H9 (cell line): Measurements from ENCODE around the gene CARS1. TPM values are rescaled to one million over a fixed set of nuclear protein-coding genes. Genes with fewer than 3 reads are reported as not detected.

Source experiments
- DNase-seq: peaks from one replicate; pipeline ENCODE4 v3.0.0-alpha.2; 2017
- H2AFZ ChIP-seq: one replicate; pipeline ENCODE4 v1.6.1; 2013; ENCODE audit warnings: mild to moderate bottlenecking, low read length, control low read depth, moderate library complexity
- H2AK5ac ChIP-seq: 2 replicates; pipeline ENCODE4 v1.6.1; 2013; ENCODE audit warnings: low read length, control low read depth, mixed read lengths; ENCODE audit not compliant: insufficient read length
- H2BK120ac ChIP-seq: one replicate; pipeline ENCODE4 v1.6.1; 2013; ENCODE audit warnings: low read depth, mild to moderate bottlenecking, low read length, control low read depth, inconsistent platforms; ENCODE audit not compliant: poor library complexity, severe bottlenecking
- H2BK12ac ChIP-seq: 2 replicates; pipeline ENCODE4 v1.6.1; 2013; ENCODE audit warnings: low read length, control low read depth, mixed read lengths, low read depth; ENCODE audit not compliant: insufficient read length
- H2BK15ac ChIP-seq: 2 replicates; pipeline ENCODE4 v1.6.1; 2013; ENCODE audit warnings: low read depth, low read length, control low read depth
- H2BK20ac ChIP-seq: one replicate; pipeline ENCODE4 v1.6.1; 2013; ENCODE audit warnings: low read depth, mild to moderate bottlenecking, low read length, control low read depth, inconsistent platforms; ENCODE audit not compliant: poor library complexity, severe bottlenecking
- H2BK5ac ChIP-seq: 2 replicates; pipeline ENCODE4 v1.6.1; 2013; ENCODE audit warnings: low read length, control low read depth, mixed read lengths; ENCODE audit not compliant: insufficient read length
- H3K14ac ChIP-seq: 2 replicates; pipeline ENCODE4 v1.6.1; 2013; ENCODE audit warnings: low read length, control low read depth; ENCODE audit not compliant: insufficient read depth
- H3K18ac ChIP-seq: 2 replicates; pipeline ENCODE4 v1.6.1; 2013; ENCODE audit warnings: low read depth, mild to moderate bottlenecking, mixed read lengths, low read length, control low read depth; ENCODE audit not compliant: insufficient read length
- H3K23ac ChIP-seq: 2 replicates; pipeline ENCODE4 v1.6.1; 2013; ENCODE audit warnings: low read length, control low read depth, mixed read lengths, low read depth; ENCODE audit not compliant: insufficient read length
- H3K23me2 ChIP-seq: 2 replicates; pipeline ENCODE4 v1.6.1; 2013; ENCODE audit warnings: low read depth, mild to moderate bottlenecking, mixed read lengths, low read length, control low read depth; ENCODE audit not compliant: insufficient read length, poor library complexity, severe bottlenecking
- H3K27ac ChIP-seq: 2 replicates; pipeline ENCODE4 v1.5.1; 2013; ENCODE audit warnings: low read length, control low read depth, mixed read lengths, low read depth; ENCODE audit not compliant: insufficient read length
- H3K27me3 ChIP-seq: 2 replicates; pipeline ENCODE4 v1.6.1; 2013; ENCODE audit warnings: low read length, control low read depth, inconsistent platforms; ENCODE audit not compliant: insufficient read depth
- H3K4ac ChIP-seq: 2 replicates; pipeline ENCODE4 v1.6.1; 2013; ENCODE audit warnings: low read depth, mild to moderate bottlenecking, control low read depth, inconsistent platforms, low read length, moderate library complexity
- H3K4me1 ChIP-seq: 2 replicates; pipeline ENCODE4 v1.6.1; 2013; ENCODE audit warnings: low read length, control low read depth, inconsistent platforms; ENCODE audit not compliant: insufficient read depth
- H3K4me2 ChIP-seq: 2 replicates; pipeline ENCODE4 v1.6.1; 2013; ENCODE audit warnings: low read length, control low read depth, mixed read lengths; ENCODE audit not compliant: insufficient read length, insufficient read depth
- H3K56ac ChIP-seq: 2 replicates; pipeline ENCODE4 v1.6.1; 2013; ENCODE audit warnings: low read depth, mild to moderate bottlenecking, mixed read lengths, low read length, control low read depth; ENCODE audit not compliant: insufficient read length
- H3K79me1 ChIP-seq: 2 replicates; pipeline ENCODE4 v1.6.1; 2013; ENCODE audit warnings: low read depth, mild to moderate bottlenecking, moderate library complexity, low read length, control low read depth, inconsistent platforms; ENCODE audit not compliant: insufficient read depth, poor library complexity, severe bottlenecking
- H3K79me2 ChIP-seq: 2 replicates; pipeline ENCODE4 v1.6.1; 2013; ENCODE audit warnings: low read length, control low read depth, inconsistent platforms; ENCODE audit not compliant: insufficient read depth
- H3K9ac ChIP-seq: 2 replicates; pipeline ENCODE4 v1.6.1; 2013; ENCODE audit warnings: low read length, control low read depth, mixed read lengths; ENCODE audit not compliant: insufficient read length; ENCODE audit errors: extremely low read depth
- H3K9me3 ChIP-seq: one replicate; pipeline ENCODE4 v1.6.1; 2013; ENCODE audit warnings: low read depth, low read length, inconsistent platforms; ENCODE audit not compliant: control insufficient read depth
- H3T11ph ChIP-seq: one replicate; pipeline ENCODE4 v1.6.1; 2013; ENCODE audit warnings: mild to moderate bottlenecking, low read length, control low read depth, inconsistent platforms
- H4K20me1 ChIP-seq: one replicate; pipeline ENCODE4 v1.6.1; 2013; ENCODE audit not compliant: control insufficient read depth, insufficient read length, insufficient read depth
- H4K5ac ChIP-seq: 2 replicates; pipeline ENCODE4 v1.6.1; 2013; ENCODE audit warnings: low read depth, mild to moderate bottlenecking, mixed read lengths, low read length, control low read depth; ENCODE audit not compliant: insufficient read length
- H4K8ac ChIP-seq: replicated peaks from 2 replicates; pipeline ENCODE4 v1.6.1; 2013; ENCODE audit warnings: low read length, control low read depth, mixed read lengths, low read depth; ENCODE audit not compliant: insufficient read length
- H4K91ac ChIP-seq: 2 replicates; pipeline ENCODE4 v1.6.1; 2013; ENCODE audit warnings: low read depth, mild to moderate bottlenecking, moderate library complexity, mixed read lengths, low read length, control low read depth; ENCODE audit not compliant: insufficient read length
- H3K27ac Mint-ChIP-seq, 3 experiments: 2 replicates in 2 of 3; 3 replicates in 1 of 3; pipeline ENCODE4 v1.8.0; 2020 to 2021; ENCODE audit warnings: mixed read lengths in 3 of 3, mild to moderate bottlenecking in 1 of 3, moderate library complexity in 1 of 3
- H3K27me3 Mint-ChIP-seq: 2 replicates; pipeline ENCODE4 v1.8.0; 2021; ENCODE audit warnings: low read depth, mild to moderate bottlenecking, moderate library complexity, mixed read lengths
- H3K36me3 Mint-ChIP-seq, 3 experiments: 2 replicates in 2 of 3; 3 replicates in 1 of 3; pipeline ENCODE4 v1.8.0; 2020 to 2021; ENCODE audit warnings: low read depth in 3 of 3, mixed read lengths in 3 of 3; ENCODE audit not compliant: insufficient read depth in 1 of 3
- H3K4me1 Mint-ChIP-seq, 2 experiments: 2 replicates each; pipeline ENCODE4 v1.8.0; 2020; ENCODE audit warnings: mixed read lengths in 2 of 2
- H3K4me3 Mint-ChIP-seq, 2 experiments: 2 replicates in 1 of 2; 3 replicates in 1 of 2; pipeline ENCODE4 v1.8.0; 2020 to 2021; ENCODE audit warnings: mild to moderate bottlenecking in 2 of 2, mixed read lengths in 2 of 2, moderate library complexity in 1 of 2
- H3K9me3 Mint-ChIP-seq, 2 experiments: 2 replicates in 1 of 2; 3 replicates in 1 of 2; pipeline ENCODE4 v1.8.0; 2020; ENCODE audit warnings: mild to moderate bottlenecking in 2 of 2, mixed read lengths in 2 of 2, moderate library complexity in 1 of 2
- CTCF ChIP-seq: fragments of 200-600 bp; sonication (generic); conservative IDR thresholded peaks from 3 replicates; pipeline ENCODE4 v1.8.0; 2021; ENCODE audit warnings: antibody characterized with exemption, mild to moderate bottlenecking
- WGBS: extraction: QIAGEN DNeasy Blood & Tissue Kit; methylation state at CpG from one replicate; pipeline ENCODE4 v1.1.7; 2013; ENCODE audit warnings: missing lambda C conversion rate, low lambda C conversion rate, mixed read lengths; ENCODE audit not compliant: insufficient read length; ENCODE audit errors: extremely low coverage; 5-methylcytosine and 5-hydroxymethylcytosine counted together
- total RNA-seq: library from RNA; stranded (reverse); gene quantifications from 2 replicates; pipeline ENCODE4 v1.2.1, GENCODE V29; 2021

The CARS1 gene
- total RNA-seq, 1 experiment from 2014 or later, result 92.3 TPM

DNA sequence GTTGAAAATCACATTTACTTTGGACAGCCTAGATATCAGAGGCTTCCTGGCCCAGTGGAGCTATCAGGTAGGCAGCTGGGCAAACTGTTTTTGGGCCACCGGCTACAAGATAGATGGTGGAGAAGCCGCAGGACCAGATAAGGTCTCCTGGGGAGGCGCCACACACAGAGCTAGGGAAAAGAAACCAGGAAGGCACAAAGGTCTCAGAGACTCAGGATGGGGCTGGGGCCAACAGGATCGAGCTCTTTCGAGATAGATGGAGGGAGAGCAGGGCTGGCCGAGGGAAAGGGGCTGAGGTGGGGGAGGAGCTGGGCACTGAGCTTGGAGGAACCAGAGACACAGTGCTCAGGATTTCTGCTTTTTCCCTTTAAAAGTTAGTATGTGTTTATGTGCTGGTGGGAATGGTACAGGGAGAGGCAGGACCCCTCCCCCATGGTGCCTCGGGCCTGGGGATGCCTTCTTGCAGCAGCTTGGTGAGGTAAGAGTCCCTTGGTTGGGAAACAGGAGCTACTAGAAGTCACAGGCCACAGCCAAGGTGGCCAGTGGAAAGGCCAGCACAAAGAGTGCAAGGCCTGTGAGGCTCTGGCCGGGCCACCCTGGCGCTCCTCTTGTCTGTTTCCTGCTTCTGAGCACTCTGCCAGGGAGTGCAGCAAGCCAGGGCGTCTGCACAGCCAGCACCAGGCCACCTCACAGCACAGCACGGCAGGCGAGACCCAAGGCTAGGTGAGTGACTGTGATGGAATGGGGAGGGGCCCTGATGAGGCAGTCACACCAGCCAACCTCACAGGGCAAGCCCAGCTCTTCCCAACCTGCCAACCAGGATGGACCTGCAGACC is 53.6 kb downstream of the CARS1 start:
- Histone ChIP-seq H3K4me1 (no peaks in the 10 kb centered on the region), H4K20me1 (no peaks in the 10 kb centered on the region), H2BK20ac (no peak overlapping the region), H4K91ac (no peak overlapping the region), H3K27me3 (no peaks in the 10 kb centered on the region), H2BK12ac (no peak overlapping the region), H3K27ac (no peak overlapping the region), H3K79me1 (no peaks in the 10 kb centered on the region), H4K8ac (no peak overlapping the region), H3K9ac (no peak overlapping the region), H3T11ph (no peak overlapping the region), H3K9me3 (no peaks in the 10 kb centered on the region), H3K23ac (no peak overlapping the region), H3K14ac (no peak overlapping the region), H3K23me2 (no peaks in the 10 kb centered on the region), H2AK5ac (no peak overlapping the region), H3K56ac (no peak overlapping the region), H4K5ac (no peak overlapping the region), H2BK15ac (no peak overlapping the region), H3K18ac (no peak overlapping the region), H3K4ac (no peak overlapping the region), H3K79me2 (no peaks in the 10 kb centered on the region), H2BK5ac (no peak overlapping the region), H2BK120ac (no peak overlapping the region), H2AFZ (no peak overlapping the region), H3K4me2 (no peak overlapping the region)
- Mint-ChIP-seq H3K9me3 (no peaks in the 10 kb centered on the region), H3K36me3 (peaks cover 44 to 82% (median 65%) of the 10 kb centered on the region in 3 experiments; a peak in 6 of 7 replicates), H3K27me3 (no peaks in the 10 kb centered on the region), H3K4me1 (peaks cover 12 to 13% of the 10 kb centered on the region in 2 experiments), H3K27ac (peak overlapping the region in 1 of 3 experiments; percentile 34; a peak in 1 of 7 replicates), H3K4me3 (no peak overlapping the region)
- WGBS, result no CpG with 5 or more reads among the region's 12 CpGs
- TF ChIP-seq CTCF, result no peak
- no peak for DNase-seq
